Breast epithelium (tissue), 4 donors: Measurements from ENCODE around the gene NAV2. TPM values are rescaled to one million over a fixed set of nuclear protein-coding genes. Genes with fewer than 3 reads are reported as not detected.

Source experiments
- DNase-seq, 2 donors: peaks; one replicate each; pipeline ENCODE4 v3.0.0-alpha.2; 2019; ENCODE audit warnings: low spot score in 2 of 2
- H3K27ac ChIP-seq, 2 donors: fragments of 200-600 bp; sonication (generic) in 1 of 2; one replicate each; pipeline ENCODE4 v1.5.1; 2016 to 2019; ENCODE audit warnings: mild to moderate bottlenecking in 1 of 2
- H3K27me3 ChIP-seq, 2 donors: fragments of 200-600 bp; sonication (generic) in 1 of 2; one replicate each; pipeline versions ENCODE4 v1.5.1 to v1.6.0; 2017 to 2019; ENCODE audit warnings: control low read depth in 1 of 2, mild to moderate bottlenecking in 1 of 2
- H3K36me3 ChIP-seq: fragments of 200-600 bp; one replicate; pipeline ENCODE4 v1.5.1; 2019
- H3K4me1 ChIP-seq, 2 donors: fragments of 200-600 bp; sonication (generic); one replicate each; pipeline ENCODE4 v1.5.1; 2016 to 2019; ENCODE audit warnings: control low read depth in 1 of 2
- H3K4me3 ChIP-seq, 3 donors: fragments of 200-600 bp; sonication (generic); 1 replicate in 2 of 3; 2 replicates in 1 of 3; pipeline ENCODE4 v1.5.1; 2016 to 2019; ENCODE audit warnings: mild to moderate bottlenecking in 3 of 3, moderate library complexity in 2 of 3
- H3K9me3 ChIP-seq, 2 donors: fragments of 200-600 bp; sonication (generic) in 1 of 2; one replicate each; pipeline ENCODE4 v1.5.1; 2016 to 2019; ENCODE audit warnings: control low read depth in 1 of 2
- CTCF ChIP-seq, 3 donors: fragments of 450-650 bp; IDR thresholded peaks; one replicate each; pipeline ENCODE4 v1.5.1; 2016 to 2017; ENCODE audit warnings: antibody characterized with exemption in 3 of 3, mild to moderate bottlenecking in 3 of 3, moderate library complexity in 3 of 3
- POLR2A ChIP-seq: fragments of 450-650 bp; IDR thresholded peaks from one replicate; pipeline ENCODE4 v1.6.1; 2016; ENCODE audit warnings: antibody characterized with exemption, mild to moderate bottlenecking, moderate library complexity
- POLR2AphosphoS5 ChIP-seq, 3 donors: sonication (generic); formaldehyde crosslinking; IDR thresholded peaks; one replicate each; pipeline ENCODE4 v1.6.1; 2017; ENCODE audit warnings: antibody characterized with exemption in 3 of 3
- intact Hi-C: fragments of 100-400 bp; cut with DNase I; formaldehyde crosslinking; loops from one replicate; pipeline ENCODE4 v1.15.1; 2023; ENCODE audit warnings: low total_unique reads
- total RNA-seq, 3 donors: library from RNA; depleted of rRNA; stranded (reverse); fragments of >200 nt; gene quantifications; one replicate each; pipeline ENCODE4 v1.1.0, GENCODE V29; 2016

Gene NAV2
- total RNA-seq, 3 donors from 2014 or later, result 28.2 to 61.8 (median 31.4) TPM

GRCh38 chr11:19938866-19939265 is 226.2 kb downstream of the NAV2 start:
- Histone ChIP-seq H3K4me3 (no peak overlapping the region), H3K27me3 (no peaks in the 10 kb centered on the region), H3K4me1 (peaks cover 3 to 4% of the 10 kb centered on the region in 2 donors), H3K27ac (peak overlapping the region in 1 of 2 donors; percentile 57), H3K36me3 (no peaks in the 10 kb centered on the region), H3K9me3 (no peaks in the 10 kb centered on the region)
- peak in 1 of 2 donors; percentile 41 for DNase-seq
- intact Hi-C loops, result no loop called here
- TF ChIP-seq POLR2A, result no peak
- TF ChIP-seq CTCF (IDR thresholded peaks at IDR 0.05), result no peak
- no peak for TF ChIP-seq POLR2AphosphoS5 (IDR thresholded peaks at IDR 0.05)

DNA sequence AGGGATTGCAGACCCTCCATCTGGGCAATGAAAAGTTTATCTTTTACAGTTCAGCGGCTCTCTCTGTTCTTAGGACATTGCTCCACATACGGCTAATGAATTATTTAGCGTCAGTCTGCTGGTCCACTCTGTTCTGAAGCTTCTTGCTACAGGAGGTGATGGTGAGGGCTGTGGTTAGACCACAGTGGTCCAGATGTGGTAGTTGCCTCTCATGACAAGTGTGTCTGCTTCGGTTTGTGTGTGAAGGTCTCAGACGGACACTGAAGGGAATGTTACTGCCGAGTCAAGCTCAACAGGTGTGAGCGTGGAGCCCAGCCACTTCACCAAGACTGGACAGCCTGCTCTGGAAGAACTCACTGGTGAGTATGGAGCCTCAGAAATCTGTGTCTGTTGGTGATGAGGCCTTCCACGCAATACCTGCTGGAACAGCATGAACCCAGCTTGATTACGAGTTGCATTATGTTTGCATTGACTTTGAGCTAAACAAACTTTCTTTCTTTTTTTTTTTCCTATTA is 226.8 kb downstream of the NAV2 start:
- no peaks in the 10 kb centered on the region for H3K36me3 ChIP-seq
- intact Hi-C loops, result no loop called here
- H3K4me1 ChIP-seq, result peaks cover 3 to 4% of the 10 kb centered on the region in 2 donors
- TF ChIP-seq POLR2AphosphoS5 (IDR thresholded peaks at IDR 0.05) (no peak), CTCF (IDR thresholded peaks at IDR 0.05) (no peak), POLR2A (no peak)
- no peak overlapping the region for H3K4me3 ChIP-seq
- H3K9me3 ChIP-seq, result no peaks in the 10 kb centered on the region
- no peak for DNase-seq
- H3K27me3 ChIP-seq, result no peaks in the 10 kb centered on the region
- H3K27ac ChIP-seq, result peak overlapping the region; percentile 27 to 57

GRCh38 chr11:19940831-19941230 is 228.2 kb downstream of the NAV2 start:
- DNase-seq, result no peak
- TF ChIP-seq POLR2A, result no peak
- no peak for TF ChIP-seq POLR2AphosphoS5 (IDR thresholded peaks at IDR 0.05)
- no peak for TF ChIP-seq CTCF (IDR thresholded peaks at IDR 0.05)
- H3K4me3 ChIP-seq, result no peak overlapping the region
- no peaks in the 10 kb centered on the region for H3K36me3 ChIP-seq
- intact Hi-C loops, result no loop called here
- H3K9me3 ChIP-seq, result no peaks in the 10 kb centered on the region
- H3K4me1 ChIP-seq, result peaks cover 0 to 4% of the 10 kb centered on the region in 2 donors
- no peak overlapping the region for H3K27ac ChIP-seq
- no peaks in the 10 kb centered on the region for H3K27me3 ChIP-seq

DNA sequence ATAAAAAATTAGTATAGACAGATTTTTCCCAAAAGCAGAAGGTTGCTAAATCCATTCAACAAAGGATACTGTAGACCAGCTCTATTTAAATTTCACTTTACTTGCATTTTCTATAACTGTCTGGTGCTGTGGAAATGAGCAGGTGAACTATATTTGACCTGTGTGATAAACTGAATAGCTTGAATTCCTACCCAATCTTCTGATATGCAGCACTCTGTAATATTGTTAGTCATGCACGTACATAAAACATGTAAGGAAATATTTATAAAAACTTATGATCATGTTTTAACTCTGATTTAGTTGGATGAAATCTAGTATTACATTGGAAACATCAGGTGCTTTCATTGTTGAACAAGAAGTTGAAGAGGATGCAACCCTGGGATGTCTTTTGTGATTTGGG is 234.0 kb downstream of the NAV2 start:
- H3K27ac ChIP-seq, result no peak overlapping the region
- no peaks in the 10 kb centered on the region for H3K36me3 ChIP-seq
- TF ChIP-seq CTCF (IDR thresholded peaks at IDR 0.05), result no peak
- TF ChIP-seq POLR2A, result no peak
- no peak for TF ChIP-seq POLR2AphosphoS5 (IDR thresholded peaks at IDR 0.05)
- no peak for DNase-seq
- H3K4me1 ChIP-seq, result no peaks in the 10 kb centered on the region
- no peaks in the 10 kb centered on the region for H3K9me3 ChIP-seq
- H3K27me3 ChIP-seq, result no peaks in the 10 kb centered on the region
- intact Hi-C loops, result no loop called here
- H3K4me3 ChIP-seq, result no peak overlapping the region

DNA sequence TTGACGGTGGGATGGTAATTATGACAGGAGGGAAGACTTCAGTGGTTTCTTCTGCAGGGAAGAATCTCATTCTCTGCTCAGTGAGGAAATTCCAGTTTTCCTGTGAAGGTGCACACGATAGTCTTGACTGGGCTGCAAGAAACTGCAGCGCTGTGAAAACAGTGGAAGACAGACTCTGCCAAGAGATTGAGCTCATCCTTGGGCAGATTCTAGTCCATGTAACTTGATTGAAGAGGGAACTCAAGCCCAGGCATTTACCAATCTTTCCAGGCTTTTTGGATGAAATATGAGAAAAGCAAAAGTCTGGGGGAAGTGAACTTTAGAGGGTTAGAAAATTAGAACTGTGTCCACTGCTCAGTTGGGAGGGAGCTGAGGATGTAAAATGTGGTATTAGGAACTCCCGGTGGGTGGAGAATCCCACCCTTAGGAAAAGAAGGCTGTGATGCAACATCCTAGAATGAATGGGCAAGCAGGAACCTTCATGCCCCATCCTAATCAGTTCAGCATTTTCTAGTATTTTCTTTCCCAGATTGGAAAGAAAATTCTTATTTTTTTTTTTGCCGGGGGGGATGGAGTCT is 235.0 kb downstream of the NAV2 start:
- no peak for DNase-seq
- H3K4me1 ChIP-seq, result no peaks in the 10 kb centered on the region
- intact Hi-C loops, result no loop called here
- H3K36me3 ChIP-seq, result no peaks in the 10 kb centered on the region
- no peak overlapping the region for H3K27ac ChIP-seq
- no peak overlapping the region for H3K4me3 ChIP-seq
- H3K27me3 ChIP-seq, result no peaks in the 10 kb centered on the region
- no peaks in the 10 kb centered on the region for H3K9me3 ChIP-seq
- TF ChIP-seq CTCF (IDR thresholded peaks at IDR 0.05), result no peak
- TF ChIP-seq POLR2A, result no peak
- TF ChIP-seq POLR2AphosphoS5 (IDR thresholded peaks at IDR 0.05), result no peak
